H9 (cell line): ENCODE measurements around the gene G3BP1. TPM values are rescaled to one million over a fixed set of nuclear protein-coding genes. Genes with fewer than 3 reads are reported as not detected.
A peak's percentile ranks its signal among the peaks of the same experiment; 100 is the strongest.

Experiments used
- DNase-seq: peaks from one replicate; pipeline ENCODE4 v3.0.0-alpha.2; 2017
- H2AFZ ChIP-seq: one replicate; pipeline ENCODE4 v1.6.1; 2013; ENCODE audit warnings: mild to moderate bottlenecking, low read length, control low read depth, moderate library complexity
- H2AK5ac ChIP-seq: 2 replicates; pipeline ENCODE4 v1.6.1; 2013; ENCODE audit warnings: low read length, control low read depth, mixed read lengths; ENCODE audit not compliant: insufficient read length
- H2BK120ac ChIP-seq: one replicate; pipeline ENCODE4 v1.6.1; 2013; ENCODE audit warnings: low read depth, mild to moderate bottlenecking, low read length, control low read depth, inconsistent platforms; ENCODE audit not compliant: poor library complexity, severe bottlenecking
- H2BK12ac ChIP-seq: 2 replicates; pipeline ENCODE4 v1.6.1; 2013; ENCODE audit warnings: low read length, control low read depth, mixed read lengths, low read depth; ENCODE audit not compliant: insufficient read length
- H2BK15ac ChIP-seq: 2 replicates; pipeline ENCODE4 v1.6.1; 2013; ENCODE audit warnings: low read depth, low read length, control low read depth
- H2BK20ac ChIP-seq: one replicate; pipeline ENCODE4 v1.6.1; 2013; ENCODE audit warnings: low read depth, mild to moderate bottlenecking, low read length, control low read depth, inconsistent platforms; ENCODE audit not compliant: poor library complexity, severe bottlenecking
- H2BK5ac ChIP-seq: 2 replicates; pipeline ENCODE4 v1.6.1; 2013; ENCODE audit warnings: low read length, control low read depth, mixed read lengths; ENCODE audit not compliant: insufficient read length
- H3K14ac ChIP-seq: 2 replicates; pipeline ENCODE4 v1.6.1; 2013; ENCODE audit warnings: low read length, control low read depth; ENCODE audit not compliant: insufficient read depth
- H3K18ac ChIP-seq: 2 replicates; pipeline ENCODE4 v1.6.1; 2013; ENCODE audit warnings: low read depth, mild to moderate bottlenecking, mixed read lengths, low read length, control low read depth; ENCODE audit not compliant: insufficient read length
- H3K23ac ChIP-seq: 2 replicates; pipeline ENCODE4 v1.6.1; 2013; ENCODE audit warnings: low read length, control low read depth, mixed read lengths, low read depth; ENCODE audit not compliant: insufficient read length
- H3K23me2 ChIP-seq: 2 replicates; pipeline ENCODE4 v1.6.1; 2013; ENCODE audit warnings: low read depth, mild to moderate bottlenecking, mixed read lengths, low read length, control low read depth; ENCODE audit not compliant: insufficient read length, poor library complexity, severe bottlenecking
- H3K27ac ChIP-seq: 2 replicates; pipeline ENCODE4 v1.5.1; 2013; ENCODE audit warnings: low read length, control low read depth, mixed read lengths, low read depth; ENCODE audit not compliant: insufficient read length
- H3K27me3 ChIP-seq: 2 replicates; pipeline ENCODE4 v1.6.1; 2013; ENCODE audit warnings: low read length, control low read depth, inconsistent platforms; ENCODE audit not compliant: insufficient read depth
- H3K4ac ChIP-seq: 2 replicates; pipeline ENCODE4 v1.6.1; 2013; ENCODE audit warnings: low read depth, mild to moderate bottlenecking, control low read depth, inconsistent platforms, low read length, moderate library complexity
- H3K4me1 ChIP-seq: 2 replicates; pipeline ENCODE4 v1.6.1; 2013; ENCODE audit warnings: low read length, control low read depth, inconsistent platforms; ENCODE audit not compliant: insufficient read depth
- H3K4me2 ChIP-seq: 2 replicates; pipeline ENCODE4 v1.6.1; 2013; ENCODE audit warnings: low read length, control low read depth, mixed read lengths; ENCODE audit not compliant: insufficient read length, insufficient read depth
- H3K56ac ChIP-seq: 2 replicates; pipeline ENCODE4 v1.6.1; 2013; ENCODE audit warnings: low read depth, mild to moderate bottlenecking, mixed read lengths, low read length, control low read depth; ENCODE audit not compliant: insufficient read length
- H3K79me1 ChIP-seq: 2 replicates; pipeline ENCODE4 v1.6.1; 2013; ENCODE audit warnings: low read depth, mild to moderate bottlenecking, moderate library complexity, low read length, control low read depth, inconsistent platforms; ENCODE audit not compliant: insufficient read depth, poor library complexity, severe bottlenecking
- H3K79me2 ChIP-seq: 2 replicates; pipeline ENCODE4 v1.6.1; 2013; ENCODE audit warnings: low read length, control low read depth, inconsistent platforms; ENCODE audit not compliant: insufficient read depth
- H3K9ac ChIP-seq: 2 replicates; pipeline ENCODE4 v1.6.1; 2013; ENCODE audit warnings: low read length, control low read depth, mixed read lengths; ENCODE audit not compliant: insufficient read length; ENCODE audit errors: extremely low read depth
- H3K9me3 ChIP-seq: one replicate; pipeline ENCODE4 v1.6.1; 2013; ENCODE audit warnings: low read depth, low read length, inconsistent platforms; ENCODE audit not compliant: control insufficient read depth
- H3T11ph ChIP-seq: one replicate; pipeline ENCODE4 v1.6.1; 2013; ENCODE audit warnings: mild to moderate bottlenecking, low read length, control low read depth, inconsistent platforms
- H4K20me1 ChIP-seq: one replicate; pipeline ENCODE4 v1.6.1; 2013; ENCODE audit not compliant: control insufficient read depth, insufficient read length, insufficient read depth
- H4K5ac ChIP-seq: 2 replicates; pipeline ENCODE4 v1.6.1; 2013; ENCODE audit warnings: low read depth, mild to moderate bottlenecking, mixed read lengths, low read length, control low read depth; ENCODE audit not compliant: insufficient read length
- H4K8ac ChIP-seq: replicated peaks from 2 replicates; pipeline ENCODE4 v1.6.1; 2013; ENCODE audit warnings: low read length, control low read depth, mixed read lengths, low read depth; ENCODE audit not compliant: insufficient read length
- H4K91ac ChIP-seq: 2 replicates; pipeline ENCODE4 v1.6.1; 2013; ENCODE audit warnings: low read depth, mild to moderate bottlenecking, moderate library complexity, mixed read lengths, low read length, control low read depth; ENCODE audit not compliant: insufficient read length
- H3K27ac Mint-ChIP-seq, 3 experiments: 2 replicates in 2 of 3; 3 replicates in 1 of 3; pipeline ENCODE4 v1.8.0; 2020 to 2021; ENCODE audit warnings: mixed read lengths in 3 of 3, mild to moderate bottlenecking in 1 of 3, moderate library complexity in 1 of 3
- H3K27me3 Mint-ChIP-seq: 2 replicates; pipeline ENCODE4 v1.8.0; 2021; ENCODE audit warnings: low read depth, mild to moderate bottlenecking, moderate library complexity, mixed read lengths
- H3K36me3 Mint-ChIP-seq, 3 experiments: 2 replicates in 2 of 3; 3 replicates in 1 of 3; pipeline ENCODE4 v1.8.0; 2020 to 2021; ENCODE audit warnings: low read depth in 3 of 3, mixed read lengths in 3 of 3; ENCODE audit not compliant: insufficient read depth in 1 of 3
- H3K4me1 Mint-ChIP-seq, 2 experiments: 2 replicates each; pipeline ENCODE4 v1.8.0; 2020; ENCODE audit warnings: mixed read lengths in 2 of 2
- H3K4me3 Mint-ChIP-seq, 2 experiments: 2 replicates in 1 of 2; 3 replicates in 1 of 2; pipeline ENCODE4 v1.8.0; 2020 to 2021; ENCODE audit warnings: mild to moderate bottlenecking in 2 of 2, mixed read lengths in 2 of 2, moderate library complexity in 1 of 2
- H3K9me3 Mint-ChIP-seq, 2 experiments: 2 replicates in 1 of 2; 3 replicates in 1 of 2; pipeline ENCODE4 v1.8.0; 2020; ENCODE audit warnings: mild to moderate bottlenecking in 2 of 2, mixed read lengths in 2 of 2, moderate library complexity in 1 of 2
- CTCF ChIP-seq: fragments of 200-600 bp; sonication (generic); conservative IDR thresholded peaks from 3 replicates; pipeline ENCODE4 v1.8.0; 2021; ENCODE audit warnings: antibody characterized with exemption, mild to moderate bottlenecking
- WGBS: extraction: QIAGEN DNeasy Blood & Tissue Kit; methylation state at CpG from one replicate; pipeline ENCODE4 v1.1.7; 2013; ENCODE audit warnings: missing lambda C conversion rate, low lambda C conversion rate, mixed read lengths; ENCODE audit not compliant: insufficient read length; ENCODE audit errors: extremely low coverage; 5-methylcytosine and 5-hydroxymethylcytosine counted together
- total RNA-seq: library from RNA; stranded (reverse); gene quantifications from 2 replicates; pipeline ENCODE4 v1.2.1, GENCODE V29; 2021

G3BP1 gene
- total RNA-seq, 1 experiment from 2014 or later, result 439 TPM

GRCh38 chr5:151787817-151788216 is 16.1 kb downstream of the G3BP1 start:
- no peak for TF ChIP-seq CTCF
- H3K27ac Mint-ChIP-seq, result peak overlapping the region in 1 of 3 experiments; percentile 49; a peak in 1 of 7 replicates
- no peaks in the 10 kb centered on the region for H4K20me1 ChIP-seq
- no peak overlapping the region for H2BK5ac ChIP-seq
- H2BK12ac ChIP-seq, result no peak overlapping the region
- H2AFZ ChIP-seq, result no peak overlapping the region
- no peak overlapping the region for H3K27ac ChIP-seq
- H3K36me3 Mint-ChIP-seq, result peaks cover 43 to 72% (median 65%) of the 10 kb centered on the region in 3 experiments
- H3K4me1 Mint-ChIP-seq, result peaks cover 14 to 16% of the 10 kb centered on the region in 2 experiments
- WGBS, result no CpG with 5 or more reads among the region's 6 CpGs
- no peak overlapping the region for H4K5ac ChIP-seq
- DNase-seq, result no peak
- H4K8ac ChIP-seq, result no peak overlapping the region
- H3K18ac ChIP-seq, result no peak overlapping the region
- no peak overlapping the region for H3K9ac ChIP-seq
- no peak overlapping the region for H2BK15ac ChIP-seq
- H3K4me3 Mint-ChIP-seq, result no peak overlapping the region
- no peak overlapping the region for H3K56ac ChIP-seq
- H2AK5ac ChIP-seq, result no peak overlapping the region
- no peak overlapping the region for H3K23ac ChIP-seq
- no peaks in the 10 kb centered on the region for H3K23me2 ChIP-seq
- peaks cover 51% of the 10 kb centered on the region for H3K79me2 ChIP-seq
- no peak overlapping the region for H3K4ac ChIP-seq
- no peak overlapping the region for H2BK20ac ChIP-seq
- no peak overlapping the region for H3T11ph ChIP-seq
- H3K4me1 ChIP-seq, result no peaks in the 10 kb centered on the region; the same call in 1 of the 2 replicates
- H3K14ac ChIP-seq, result no peak overlapping the region
- no peak overlapping the region for H2BK120ac ChIP-seq
- no peak overlapping the region for H3K4me2 ChIP-seq
- H3K9me3 Mint-ChIP-seq, result no peaks in the 10 kb centered on the region
- no peaks in the 10 kb centered on the region for H3K27me3 Mint-ChIP-seq
- H4K91ac ChIP-seq, result no peak overlapping the region
- H3K9me3 ChIP-seq, result no peaks in the 10 kb centered on the region
- H3K27me3 ChIP-seq, result no peaks in the 10 kb centered on the region
- peaks cover 3% of the 10 kb centered on the region for H3K79me1 ChIP-seq
